ENCODE results near the gene POU2F3. TPM values are rescaled to one million over a fixed set of nuclear protein-coding genes. Genes with fewer than 3 reads are reported as not detected.

The POU2F3 gene
- total and polyA plus RNA-seq, 2 of the 13 experiments (the other 11 are each of a cell fraction or from before 2014, with no cell fraction given), result not detected

DNA sequence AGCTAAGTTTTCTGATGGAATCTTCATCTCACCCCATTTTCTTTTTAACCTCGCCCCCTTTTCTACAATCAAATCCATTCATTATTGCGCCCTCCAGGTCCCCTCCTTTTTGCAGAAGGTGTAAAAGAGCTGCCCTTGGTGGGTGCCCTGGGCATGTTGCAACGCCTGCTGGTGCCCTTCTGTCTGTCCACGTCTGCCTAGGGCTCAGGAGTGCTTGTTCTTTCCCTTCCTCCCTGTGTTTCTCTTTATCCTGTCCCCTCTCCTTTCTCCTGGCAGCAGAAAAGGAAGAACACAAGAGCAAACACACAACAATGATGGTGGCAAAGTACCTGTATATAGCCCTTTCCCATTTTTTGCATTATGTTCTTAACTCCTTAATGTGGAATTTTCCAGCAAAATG is 79.0 kb downstream of the POU2F3 start (continued):
- no peak for TF ChIP-seq HDAC6 (IDR thresholded peaks at IDR 0.05; ENCODE audit: low read depth, low read length)
- no peak for TF ChIP-seq SP2 (CRISPR knock-in tag; IDR thresholded peaks at IDR 0.05)
- TF ChIP-seq E2F5 (CRISPR knock-in tag; conservative IDR thresholded peaks at IDR 0.05), result no peak
- TF ChIP-seq ZNF562 (CRISPR knock-in tag; IDR thresholded peaks at IDR 0.05; ENCODE audit: borderline replicate concordance), result no peak
- no peak for TF ChIP-seq ATF3 (CRISPR knock-in tag; IDR thresholded peaks at IDR 0.05)

- Histone ChIP-seq H3K9ac (ENCODE audit: insufficient read depth, low read depth, low read length) (peak within 1 kb of the TSS; percentile 61), H3K27ac (ENCODE audit: extremely low read length, insufficient read depth, low read length) (peak within 1 kb of the TSS; percentile 46), H3K27me3 (ENCODE audit: control insufficient read depth in 1 of 2, insufficient read depth in 2 of 2, low read length in 2 of 2) (peaks cover 0 to 28% of the 10 kb centered on the region in 2 experiments; a peak in 3 of 5 replicates), H3K9me3 (ENCODE audit: low read length) (no peaks in the 10 kb centered on the region), H3K79me2 (ENCODE audit: insufficient read depth, low read length) (no peaks in the 10 kb centered on the region), H3K4me2 (ENCODE audit: low read depth, low read length) (peak within 1 kb of the TSS; percentile 70), H3K4me1 (ENCODE audit: insufficient read depth, low read length) (peaks cover 23% of the 10 kb centered on the region), H3K4me3 (replicated peaks in 1 of 3; ENCODE audit: insufficient read depth in 1 of 3, low read depth in 2 of 3, low read length in 3 of 3) (peak within 1 kb of the TSS; percentile 57 to 78 (median 78)), H3K36me3 (replicated peaks in 1 of 2; ENCODE audit: control insufficient read depth in 1 of 2, insufficient read depth in 2 of 2, low read length in 2 of 2) (peaks cover 0 to 2% of the 10 kb centered on the region in 2 experiments; a peak in 2 of 5 replicates), H2AFZ (ENCODE audit: low read length) (no peak within 1 kb of the TSS), H4K20me1 (ENCODE audit: insufficient read depth, low read length) (no peaks in the 10 kb centered on the region)
- DNase-seq (ENCODE audit: low spot score), result peak; percentile 53
- peak; percentile 93 for ATAC-seq
- BruUV-seq (replicated peaks), result no TSS peak
- FAIRE-seq, result no peak
- intact Hi-C loops (cut with micrococcal nuclease; ENCODE audit: unreplicated experiment), result no loop called here
- POLR2A ChIA-PET, result interaction anchor here (1.2 kb wide), 1 partner anchor 10 kb away, joined by 4 read pairs; no protein-coding TSS in a partner anchor
- CTCF ChIA-PET (ENCODE audit: low intra/inter-chr PET ratio, low total read pairs), result no interaction called here
- WGBS (ENCODE audit: low lambda C conversion rate), result 1% methylated on average over 15 of the region's 84 CpGs
- in situ Hi-C loops (cut with HindIII; ENCODE audit: extremely low pct_ligation_motif_present, low pct_unique_long_range_greater_than_20kb), result no loop called here
- TF ChIP-seq, protein P1, sequence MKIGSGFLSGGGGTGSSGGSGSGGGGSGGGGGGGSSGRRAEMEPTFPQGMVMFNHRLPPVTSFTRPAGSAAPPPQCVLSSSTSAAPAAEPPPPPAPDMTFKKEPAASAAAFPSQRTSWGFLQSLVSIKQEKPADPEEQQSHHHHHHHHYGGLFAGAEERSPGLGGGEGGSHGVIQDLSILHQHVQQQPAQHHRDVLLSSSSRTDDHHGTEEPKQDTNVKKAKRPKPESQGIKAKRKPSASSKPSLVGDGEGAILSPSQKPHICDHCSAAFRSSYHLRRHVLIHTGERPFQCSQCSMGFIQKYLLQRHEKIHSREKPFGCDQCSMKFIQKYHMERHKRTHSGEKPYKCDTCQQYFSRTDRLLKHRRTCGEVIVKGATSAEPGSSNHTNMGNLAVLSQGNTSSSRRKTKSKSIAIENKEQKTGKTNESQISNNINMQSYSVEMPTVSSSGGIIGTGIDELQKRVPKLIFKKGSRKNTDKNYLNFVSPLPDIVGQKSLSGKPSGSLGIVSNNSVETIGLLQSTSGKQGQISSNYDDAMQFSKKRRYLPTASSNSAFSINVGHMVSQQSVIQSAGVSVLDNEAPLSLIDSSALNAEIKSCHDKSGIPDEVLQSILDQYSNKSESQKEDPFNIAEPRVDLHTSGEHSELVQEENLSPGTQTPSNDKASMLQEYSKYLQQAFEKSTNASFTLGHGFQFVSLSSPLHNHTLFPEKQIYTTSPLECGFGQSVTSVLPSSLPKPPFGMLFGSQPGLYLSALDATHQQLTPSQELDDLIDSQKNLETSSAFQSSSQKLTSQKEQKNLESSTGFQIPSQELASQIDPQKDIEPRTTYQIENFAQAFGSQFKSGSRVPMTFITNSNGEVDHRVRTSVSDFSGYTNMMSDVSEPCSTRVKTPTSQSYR (CRISPR knock-in tag; IDR thresholded peaks at IDR 0.05; ENCODE audit: borderline replicate concordance), result no peak
- no peak for TF ChIP-seq ZNF207 (IDR thresholded peaks at IDR 0.05; ENCODE audit: borderline replicate concordance)
- peak; percentile 29; the same call in 1 of the 2 replicates for TF ChIP-seq ZNF788 (CRISPR knock-in tag; IDR thresholded peaks at IDR 0.05; ENCODE audit: borderline replicate concordance)
- TF ChIP-seq CBX1 (IDR thresholded peaks at IDR 0.05; ENCODE audit: low read depth), result no peak
- TF ChIP-seq AHDC1 (CRISPR knock-in tag; IDR thresholded peaks at IDR 0.05; ENCODE audit: borderline replicate concordance), result no peak
- peak; percentile 17; the same call in 1 of the 2 replicates for TF ChIP-seq HNRNPUL1 (IDR thresholded peaks at IDR 0.05; ENCODE audit: low read depth, low read length)
Observed at GRCh38 chr11:120324932-120325810, 85.2 kb downstream of the POU2F3 start, which contains the start of gene TLCD5. TLCD5 (plus strand) TSS chr11:120325299; CDS start chr11:120327442, 2,143 bp downstream.
